Motor neuron (in vitro differentiated cells): Measurements from ENCODE around the gene FTO. TPM values are rescaled to one million over a fixed set of nuclear protein-coding genes. Genes with fewer than 3 reads are reported as not detected.
A peak's percentile ranks its signal among the peaks of the same experiment; 100 is the strongest.

Experiments
- ATAC-seq, 8 experiments: fragments of 200-7000 bp; cut with Tn5 transposase; replicated peaks in 6 of 8; 2 replicates each; pipeline ENCODE4 v1.8.0; 2021; ENCODE audit warnings: mild to moderate bottlenecking in 8 of 8, moderate library complexity in 8 of 8
- H3K27ac ChIP-seq, 2 donors: fragments of 250-450 bp; sonication (Bioruptor Pico); 2 replicates each; pipeline ENCODE4 v1.9.0; 2021; ENCODE audit warnings: antibody characterized with exemption in 2 of 2, mild to moderate bottlenecking in 2 of 2, moderate library complexity in 1 of 2
- H3K4me1 ChIP-seq, 2 donors: fragments of 250-450 bp; sonication (Bioruptor Pico); replicated peaks in 1 of 2; 2 replicates each; pipeline ENCODE4 v1.6.1; 2021; ENCODE audit warnings: antibody characterized with exemption in 2 of 2, mild to moderate bottlenecking in 2 of 2, moderate library complexity in 1 of 2
- H3K4me3 ChIP-seq, 5 donors: fragments of 250-450 bp; sonication (Bioruptor Pico); 2 replicates each; pipeline ENCODE4 v1.9.0; 2021; ENCODE audit warnings: antibody characterized with exemption in 5 of 5, mild to moderate bottlenecking in 5 of 5, moderate library complexity in 4 of 5
- WGBS, 10 experiments: fragments of 450-650 bp; shearing (Covaris generic); methylation state at CpG; one replicate each; pipeline ENCODE4 v1.0.0; 2022; 5-methylcytosine and 5-hydroxymethylcytosine counted together
- in situ Hi-C, 9 experiments: fragments of 400-800 bp; cut with MboI; loops; one replicate each; pipeline ENCODE4 v1.15.0; 2021; ENCODE audit warnings: low sequenced_read_pairs in 9 of 9, low pct_unique_long_range_greater_than_20kb in 2 of 9; ENCODE audit not compliant: unreplicated experiment in 9 of 9
- total RNA-seq, 8 experiments: library from RNA; unstranded; fragments of 300-600 nt; gene quantifications; 2 replicates each; pipeline versions ENCODE4 v1.2.3 to v1.2.4, GENCODE V29; 2022

FTO gene
- total RNA-seq, 8 experiments from 2014 or later = 73.8 to 143 (median 112) TPM

DNA sequence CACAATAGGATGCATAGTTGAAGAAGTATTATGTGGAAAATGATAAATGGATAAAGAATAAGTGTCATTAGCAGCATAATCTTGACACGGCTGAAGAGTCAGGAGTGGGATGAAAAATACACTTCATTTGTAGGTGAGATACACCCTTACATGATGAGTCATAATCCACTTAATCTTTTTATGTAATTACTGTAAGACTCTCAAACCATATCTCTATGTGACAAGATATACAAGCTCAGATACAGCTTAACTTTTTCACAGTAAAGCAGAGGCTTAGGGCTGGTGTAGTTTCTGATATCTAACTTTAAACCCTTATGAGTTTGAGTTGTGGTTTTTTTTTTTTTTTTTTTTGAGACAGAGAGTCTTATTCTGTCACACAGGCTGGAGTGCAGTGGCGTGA is 101.2 kb downstream of the FTO start:
- H3K4me1 ChIP-seq = peaks cover 3 to 17% of the 10 kb centered on the region in 2 donors
- 36 to 100% (median 73%) methylated on average over 1 to 2 of the region's 2 CpGs; no CpG with 5 or more reads in 2 of the 10 experiments for WGBS, 10 experiments
- H3K4me3 ChIP-seq = no peak overlapping the region
- in situ Hi-C loops = no loop called here
- H3K27ac ChIP-seq = no peak overlapping the region
- ATAC-seq = peak in 5 of 8 experiments; percentile 23 to 77 (median 68)

DNA sequence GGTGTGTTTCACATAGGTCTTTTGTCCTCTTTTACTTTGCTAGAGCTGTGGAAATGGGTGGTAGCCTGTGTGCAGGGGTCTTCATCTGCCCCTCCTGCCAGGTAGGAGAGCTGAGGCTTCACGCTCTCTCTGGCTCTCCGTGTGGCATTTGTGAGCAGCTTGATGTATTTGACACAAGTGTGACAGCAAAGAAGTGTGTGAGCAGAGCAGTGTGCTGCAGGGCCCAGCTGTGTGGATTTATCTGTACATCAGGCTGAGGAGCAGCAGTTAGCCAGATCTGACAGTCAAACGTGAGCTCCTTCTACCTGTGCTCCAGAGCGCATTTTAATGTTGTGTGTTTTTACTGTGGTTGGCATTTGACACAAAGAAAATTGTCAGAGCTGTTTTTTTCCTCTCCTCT is 101.8 kb downstream of the FTO start:
- Histone ChIP-seq H3K27ac (no peak overlapping the region), H3K4me1 (peaks cover 3 to 17% of the 10 kb centered on the region in 2 donors), H3K4me3 (no peak overlapping the region)
- WGBS, 10 experiments = 43 to 93% (median 72%) methylated on average over 1 to 4 of the region's 4 CpGs; no CpG with 5 or more reads in 3 of the 10 experiments
- in situ Hi-C loops = no loop called here
- ATAC-seq = no peak

DNA sequence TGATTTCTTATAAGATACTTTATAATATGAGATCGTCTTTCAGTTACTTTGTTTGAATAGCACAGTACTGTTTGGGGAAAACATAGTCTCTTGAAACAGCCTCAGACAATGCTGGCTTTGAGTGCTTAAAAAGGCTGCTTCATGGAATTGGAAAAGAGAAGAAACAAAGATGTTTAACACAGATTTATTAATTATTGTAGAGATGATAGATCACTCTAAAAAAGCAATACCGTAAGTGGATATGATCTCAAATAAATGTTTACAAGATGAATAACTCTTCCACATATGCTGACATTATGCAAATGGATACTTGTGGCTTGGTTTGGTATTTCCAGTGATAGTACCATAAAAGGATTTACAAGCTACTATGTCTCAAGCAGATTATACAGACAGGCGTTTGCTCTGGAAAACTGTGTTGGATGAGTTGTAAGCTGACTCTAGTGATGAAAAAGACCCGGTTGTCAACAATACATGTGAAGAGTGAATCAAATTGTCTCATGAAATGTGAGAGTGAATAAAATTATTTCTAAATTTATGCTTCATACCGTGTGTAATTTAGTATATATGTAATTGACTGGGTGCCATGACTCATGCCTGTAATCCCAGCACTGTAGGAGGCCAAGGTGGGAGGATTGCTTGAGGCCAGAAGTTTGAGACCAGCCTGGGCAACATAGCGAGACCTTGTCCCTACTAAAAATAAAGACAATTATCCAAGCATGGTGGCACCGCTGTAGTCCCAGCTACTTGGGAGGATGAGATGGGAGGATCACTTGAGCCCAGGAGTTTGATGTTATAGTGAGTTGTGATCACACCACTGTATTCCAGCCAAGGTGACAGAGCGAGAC is 105.4 kb downstream of the FTO start:
- H3K4me3 ChIP-seq = no peak overlapping the region
- H3K27ac ChIP-seq = no peak overlapping the region
- WGBS, 10 experiments = 31 to 100% (median 93%) methylated on average over 2 to 8 of the region's 8 CpGs
- ATAC-seq = peak in 3 of 8 experiments; percentile 97 to 98 (median 98)
- H3K4me1 ChIP-seq = peaks cover 3 to 17% of the 10 kb centered on the region in 2 donors
- in situ Hi-C loops = no loop called here

DNA sequence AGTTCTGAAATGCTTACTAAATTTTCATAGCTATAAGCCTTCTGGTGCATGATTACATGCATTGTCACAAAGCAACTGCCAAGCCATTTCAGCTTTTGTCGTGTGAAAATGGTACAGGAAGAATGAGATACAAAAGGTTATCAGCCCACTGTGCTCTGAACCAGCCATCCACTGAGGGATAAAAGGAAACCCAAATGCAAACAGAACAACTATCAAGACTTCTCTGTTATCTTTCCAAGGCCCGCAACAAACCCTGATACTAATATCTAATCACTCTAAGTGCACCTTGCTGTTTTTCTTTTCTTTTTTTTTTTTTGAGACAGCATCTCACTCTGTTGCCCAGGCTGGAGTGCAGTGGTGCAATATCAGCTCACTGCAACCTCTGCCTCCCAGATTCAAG is 109.0 kb downstream of the FTO start:
- ATAC-seq = no peak
- WGBS, 10 experiments = 83 to 100% (median 100%) methylated on average over 1 to 2 of the region's 2 CpGs; no CpG with 5 or more reads in 2 of the 10 experiments
- no peak overlapping the region for H3K4me3 ChIP-seq
- in situ Hi-C loops = no loop called here
- peaks cover 0 to 3% of the 10 kb centered on the region in 2 donors for H3K4me1 ChIP-seq
- no peak overlapping the region for H3K27ac ChIP-seq

DNA sequence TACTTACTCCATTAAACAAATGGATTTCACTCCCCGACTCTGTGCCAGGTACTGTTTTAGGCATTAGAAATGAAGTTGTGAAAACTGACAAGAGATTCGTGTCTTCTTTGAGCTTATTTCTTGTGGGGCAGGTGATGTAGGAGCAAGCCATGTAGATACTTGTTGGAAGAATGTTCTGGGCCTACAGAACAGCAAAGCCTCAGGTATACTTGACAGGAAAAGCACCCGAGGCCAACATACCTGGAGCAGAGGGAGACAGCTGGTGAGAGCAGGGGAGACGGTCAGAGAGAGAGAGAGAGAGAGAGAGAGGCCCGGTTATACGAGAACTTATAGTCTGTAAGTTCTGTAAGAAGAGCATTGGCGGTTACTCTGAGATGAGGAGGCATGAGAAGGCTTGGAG is 110.8 kb downstream of the FTO start:
- H3K4me1 ChIP-seq = no peaks in the 10 kb centered on the region
- no peak overlapping the region for H3K27ac ChIP-seq
- WGBS, 10 experiments = 84 to 100% (median 94%) methylated on average over 1 to 7 of the region's 7 CpGs; no CpG with 5 or more reads in 1 of the 10 experiments
- ATAC-seq = no peak
- no peak overlapping the region for H3K4me3 ChIP-seq
- in situ Hi-C loops = no loop called here

DNA sequence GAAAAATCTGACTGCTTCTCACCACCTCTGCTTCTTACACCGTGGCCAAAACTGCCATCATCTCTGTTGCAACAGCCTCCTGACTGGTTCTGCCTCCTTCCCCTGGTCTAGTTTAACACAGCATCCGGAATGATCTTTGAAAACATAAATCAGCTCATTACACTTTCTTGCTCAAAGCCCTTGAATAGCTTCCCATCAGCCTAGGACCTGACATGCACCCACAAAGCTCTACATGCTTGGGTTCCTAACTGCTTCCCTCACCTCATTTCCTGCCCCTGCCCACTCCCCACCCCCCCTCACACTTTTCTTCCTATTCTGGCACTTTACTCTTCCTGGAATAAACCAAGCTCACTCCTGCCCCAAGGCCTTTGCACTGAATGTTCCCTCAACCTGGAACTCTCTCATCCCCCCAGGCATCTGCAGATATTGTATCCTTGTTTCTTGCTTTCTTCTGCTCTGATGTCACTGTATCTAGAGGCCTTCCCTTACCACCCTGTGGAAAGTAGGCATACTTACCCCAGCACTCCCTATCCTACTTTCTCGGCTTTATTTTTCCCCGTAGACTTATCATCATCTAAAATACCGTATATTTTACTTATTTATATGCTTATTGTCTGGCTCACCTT is 112.4 kb downstream of the FTO start:
- ATAC-seq = peak in 1 of 8 experiments; percentile 52
- Histone ChIP-seq H3K27ac (no peak overlapping the region), H3K4me1 (no peaks in the 10 kb centered on the region), H3K4me3 (no peak overlapping the region)
- in situ Hi-C loops = no loop called here
- 88 to 100% (median 93%) methylated on average over 2 to 5 of the region's 5 CpGs for WGBS, 10 experiments

DNA sequence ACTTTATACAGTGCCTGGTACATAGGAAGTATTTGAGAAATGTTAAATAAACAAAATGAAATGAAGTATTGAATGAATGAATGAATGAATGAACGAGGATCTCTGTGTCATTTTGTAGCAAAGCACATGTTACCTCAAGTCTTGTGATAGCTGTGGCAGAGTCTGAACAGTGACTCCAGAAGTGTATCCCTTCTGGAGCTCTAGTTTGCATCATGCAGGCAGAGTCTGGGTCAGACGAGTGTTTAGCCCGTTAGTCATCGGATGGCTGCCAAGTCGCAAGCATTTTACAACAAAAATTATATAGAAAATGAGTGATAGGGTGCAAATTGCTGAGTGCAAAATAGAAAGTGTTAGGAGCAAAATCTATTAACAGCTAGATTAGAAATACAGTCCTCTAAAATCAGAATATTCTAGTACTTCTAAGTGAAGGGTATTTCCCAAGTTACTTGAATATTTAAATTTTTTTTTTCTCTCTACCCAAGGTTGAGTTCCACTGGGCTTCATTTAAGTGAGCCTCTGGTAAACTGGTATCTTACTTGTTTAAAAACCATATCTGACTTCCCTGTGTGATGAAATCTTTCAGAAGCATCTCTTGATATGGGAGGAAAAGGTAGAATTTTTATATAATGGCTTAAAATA is 113.3 kb downstream of the FTO start:
- peak in 4 of 8 experiments; percentile 41 to 89 (median 84) for ATAC-seq
- Histone ChIP-seq H3K4me3 (no peak overlapping the region), H3K4me1 (no peaks in the 10 kb centered on the region), H3K27ac (no peak overlapping the region)
- WGBS, 10 experiments = 0 to 83% (median 63%) methylated on average over 1 to 5 of the region's 5 CpGs; no CpG with 5 or more reads in 1 of the 10 experiments
- in situ Hi-C loops = no loop called here

DNA sequence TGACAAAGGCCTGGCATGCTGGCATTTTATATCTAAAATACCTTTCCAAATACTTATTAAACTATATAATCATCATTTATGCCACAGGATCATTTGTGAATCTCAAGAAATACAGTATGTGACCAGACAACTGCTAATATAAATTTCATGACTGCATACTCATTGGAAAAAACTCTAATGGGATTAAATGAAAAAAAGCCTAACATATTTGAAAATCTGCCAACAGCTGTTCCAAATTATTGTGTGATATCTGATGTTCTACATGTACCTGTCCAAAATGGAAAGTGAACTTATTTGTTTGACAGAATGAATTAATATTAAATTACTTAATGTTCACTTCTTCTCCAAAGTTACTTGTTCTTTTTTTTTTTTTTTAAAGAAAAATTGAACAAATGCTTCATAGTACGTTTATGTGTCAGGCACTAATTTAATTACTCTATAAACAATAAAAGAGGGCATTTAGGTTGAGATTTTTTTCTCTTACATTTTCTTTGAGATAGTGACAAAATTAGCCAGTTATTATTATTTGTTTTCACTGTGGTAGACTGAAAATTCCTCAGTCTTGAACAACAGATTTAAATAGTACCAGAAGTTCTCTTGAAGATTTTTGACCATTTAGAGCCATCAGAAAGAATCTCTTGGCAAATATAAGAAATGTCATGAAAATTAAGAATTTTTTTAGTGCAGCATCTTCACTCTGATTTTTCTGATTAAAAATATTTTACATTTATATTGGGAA is 114.0 kb downstream of the FTO start:
- Histone ChIP-seq H3K27ac (no peak overlapping the region), H3K4me3 (no peak overlapping the region), H3K4me1 (peaks cover 0 to under 1% of the 10 kb centered on the region in 2 donors)
- no peak for ATAC-seq
- in situ Hi-C loops = no loop called here
- WGBS, 10 experiments = 8 to 100% (median 100%) methylated on average over 1 of the region's 1 CpG; no CpG with 5 or more reads in 1 of the 10 experiments

DNA sequence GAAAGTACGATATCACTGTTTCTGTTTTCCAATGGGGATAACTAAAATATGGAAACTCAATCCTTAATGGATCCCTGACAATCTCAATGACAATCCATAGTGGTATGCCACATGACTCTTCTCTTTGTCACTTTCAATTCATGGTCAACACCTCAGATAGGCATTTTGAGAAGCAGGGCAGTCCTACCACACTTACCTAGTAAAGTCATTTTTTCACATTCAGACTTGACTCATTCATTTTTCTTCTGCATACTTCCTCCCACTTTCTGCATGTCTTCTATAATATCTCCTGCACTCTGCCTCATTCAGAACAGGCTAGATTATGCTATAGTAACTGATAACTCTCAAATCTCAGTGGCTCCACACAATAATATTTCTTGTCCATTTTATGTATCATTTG is 117.5 kb downstream of the FTO start:
- Histone ChIP-seq H3K4me3 (no peak overlapping the region), H3K27ac (no peak overlapping the region), H3K4me1 (peaks cover 0 to 4% of the 10 kb centered on the region in 2 donors)
- ATAC-seq = peak in 2 of 8 experiments; percentile 10 to 33
- in situ Hi-C loops = no loop called here
- 0 to 100% (median 80%) methylated on average over 1 of the region's 1 CpG; no CpG with 5 or more reads in 1 of the 10 experiments for WGBS, 10 experiments

DNA sequence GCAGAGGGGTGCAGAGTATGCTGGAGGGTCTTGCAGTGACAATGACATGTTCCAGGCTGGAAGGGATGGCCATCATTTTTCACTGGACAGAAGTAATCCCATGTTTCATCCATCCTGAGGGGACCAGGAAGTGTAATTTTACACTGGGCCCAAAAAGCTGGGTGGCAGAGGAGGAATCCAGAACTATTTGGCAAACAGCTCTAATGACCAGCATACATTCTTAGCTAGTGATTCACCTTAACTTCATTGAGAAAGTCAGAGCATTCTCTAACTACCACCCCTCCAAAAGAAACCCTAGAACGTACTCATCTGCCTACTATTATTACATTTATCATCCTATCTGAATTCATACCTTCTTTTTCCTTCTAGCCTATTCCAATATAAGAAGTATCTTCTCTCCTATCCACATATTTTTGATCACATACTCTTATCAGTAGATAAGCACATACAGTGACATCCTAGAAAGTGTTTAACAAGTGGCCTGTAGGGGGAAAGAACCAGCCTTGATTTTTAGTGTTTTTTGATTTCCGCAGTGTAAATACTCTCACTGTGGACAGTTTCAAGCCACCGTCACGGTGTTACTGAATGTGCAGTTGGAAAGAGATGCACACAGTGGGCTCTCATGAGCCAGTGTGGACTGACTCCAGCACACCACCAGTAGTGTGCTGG is 118.1 kb downstream of the FTO start:
- Histone ChIP-seq H3K4me3 (no peak overlapping the region), H3K4me1 (peaks cover 0 to 4% of the 10 kb centered on the region in 2 donors), H3K27ac (no peak overlapping the region)
- ATAC-seq = peak in 2 of 8 experiments; percentile 9 to 19
- WGBS, 10 experiments = 50 to 100% (median 79%) methylated on average over 2 to 4 of the region's 4 CpGs; no CpG with 5 or more reads in 3 of the 10 experiments
- in situ Hi-C loops = no loop called here

DNA sequence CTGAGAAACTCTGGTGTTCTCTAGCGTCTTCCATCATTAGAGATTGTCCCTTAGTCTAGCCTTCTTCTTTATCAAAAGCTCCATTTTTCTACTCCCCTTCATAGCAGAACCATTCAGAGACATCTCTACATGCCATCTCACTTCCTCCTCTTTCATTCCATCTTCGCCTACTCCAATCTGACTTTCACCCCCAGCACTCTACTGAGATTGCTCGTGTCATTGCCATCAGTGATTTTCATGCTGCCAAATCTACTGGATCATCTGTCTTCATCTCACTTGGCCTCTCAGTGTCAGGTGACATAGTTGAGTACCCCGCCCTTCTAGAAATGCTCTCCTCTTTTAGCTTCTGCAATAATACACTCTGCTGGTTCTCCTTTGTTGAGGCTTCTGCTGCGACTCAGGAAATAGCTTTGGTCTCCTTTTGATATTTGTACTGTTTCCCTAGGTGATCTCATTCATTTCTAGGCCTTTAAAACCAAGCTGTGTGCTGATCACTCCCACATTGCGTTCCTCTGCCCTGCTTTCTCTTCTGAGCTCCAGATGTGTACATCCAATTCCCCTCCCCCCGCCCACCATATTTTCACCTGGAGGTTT is 119.1 kb downstream of the FTO start:
- Histone ChIP-seq H3K4me1 (peaks cover 0 to 4% of the 10 kb centered on the region in 2 donors), H3K27ac (no peak overlapping the region), H3K4me3 (no peak overlapping the region)
- in situ Hi-C loops = no loop called here
- peak in 5 of 8 experiments; percentile 16 to 90 (median 37) for ATAC-seq
- WGBS, 10 experiments = 76 to 100% (median 94%) methylated on average over 1 to 6 of the region's 7 CpGs

DNA sequence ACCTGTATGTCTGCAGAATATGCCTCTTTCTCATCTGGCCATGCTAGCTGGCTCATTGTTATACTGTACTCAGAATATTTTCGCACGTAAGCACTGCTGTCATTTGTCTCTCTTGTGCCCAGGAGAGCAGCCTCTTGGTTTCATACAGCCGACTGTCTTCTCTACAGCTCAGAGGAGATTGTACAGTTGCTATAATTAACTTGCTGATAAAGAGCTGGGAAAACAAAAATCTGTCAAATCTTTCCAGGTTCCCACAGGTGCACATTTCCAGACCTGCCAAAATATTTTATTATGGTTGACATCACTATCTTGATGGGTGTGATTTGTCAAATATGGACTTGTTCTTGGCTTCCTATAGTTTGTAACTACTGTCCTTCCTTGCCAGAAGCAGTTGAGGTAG is 122.7 kb downstream of the FTO start:
- ATAC-seq = no peak
- in situ Hi-C loops = no loop called here
- Histone ChIP-seq H3K4me1 (peaks cover 0 to 4% of the 10 kb centered on the region in 2 donors), H3K4me3 (no peak overlapping the region), H3K27ac (no peak overlapping the region)
- 64 to 90% (median 73%) methylated on average over 2 to 3 of the region's 3 CpGs; no CpG with 5 or more reads in 4 of the 10 experiments for WGBS, 10 experiments
